NCI-H2171 (cell line): ENCODE measurements around the gene PCBP2.
A peak's percentile ranks its signal among the peaks of the same experiment; 100 is the strongest.

Source experiments
- DNase-seq: peaks from one replicate; lab custom pipeline; 2025; lab: John Stamatoyannopoulos, UW

PCBP2 gene

DNA sequence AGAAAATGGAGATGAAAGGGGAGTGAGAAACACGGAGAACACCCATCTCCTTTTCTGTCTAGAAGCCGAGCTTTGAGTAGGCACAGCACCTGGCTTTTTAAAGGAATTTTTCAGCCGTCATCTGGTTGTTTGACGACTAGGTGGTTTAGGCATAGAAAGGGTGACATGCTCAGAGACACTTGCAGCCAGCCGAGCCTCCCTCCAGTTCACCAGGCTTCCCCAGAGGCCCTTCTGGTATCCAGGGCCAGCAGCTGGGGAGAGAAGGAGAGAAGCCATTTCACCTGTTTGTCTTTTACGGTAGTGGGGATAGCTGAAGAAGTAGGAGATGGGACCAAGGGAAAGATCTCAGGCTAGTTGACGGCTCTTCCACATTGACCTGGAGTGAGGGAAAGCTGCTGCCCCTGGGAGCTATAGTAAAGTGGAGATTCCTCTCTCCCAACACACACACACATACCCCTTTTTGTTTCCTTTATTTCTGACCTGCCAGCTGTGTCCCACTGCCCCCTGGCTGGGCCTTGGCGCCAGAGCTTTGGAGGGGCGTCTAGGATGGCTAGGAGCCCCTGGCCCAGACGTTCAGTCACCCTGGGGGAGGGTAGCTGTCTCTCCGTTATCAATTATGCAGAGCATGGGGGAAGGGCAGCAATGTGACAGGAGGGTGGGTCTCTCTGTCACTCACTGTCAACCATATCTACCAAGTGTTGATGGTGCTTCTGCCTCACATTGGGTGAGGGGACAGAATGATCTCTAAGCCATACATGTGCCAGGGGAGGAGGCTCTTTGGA, 41.9 kb downstream of the PCBP2 start:
- peak; percentile 14 for DNase-seq

DNA sequence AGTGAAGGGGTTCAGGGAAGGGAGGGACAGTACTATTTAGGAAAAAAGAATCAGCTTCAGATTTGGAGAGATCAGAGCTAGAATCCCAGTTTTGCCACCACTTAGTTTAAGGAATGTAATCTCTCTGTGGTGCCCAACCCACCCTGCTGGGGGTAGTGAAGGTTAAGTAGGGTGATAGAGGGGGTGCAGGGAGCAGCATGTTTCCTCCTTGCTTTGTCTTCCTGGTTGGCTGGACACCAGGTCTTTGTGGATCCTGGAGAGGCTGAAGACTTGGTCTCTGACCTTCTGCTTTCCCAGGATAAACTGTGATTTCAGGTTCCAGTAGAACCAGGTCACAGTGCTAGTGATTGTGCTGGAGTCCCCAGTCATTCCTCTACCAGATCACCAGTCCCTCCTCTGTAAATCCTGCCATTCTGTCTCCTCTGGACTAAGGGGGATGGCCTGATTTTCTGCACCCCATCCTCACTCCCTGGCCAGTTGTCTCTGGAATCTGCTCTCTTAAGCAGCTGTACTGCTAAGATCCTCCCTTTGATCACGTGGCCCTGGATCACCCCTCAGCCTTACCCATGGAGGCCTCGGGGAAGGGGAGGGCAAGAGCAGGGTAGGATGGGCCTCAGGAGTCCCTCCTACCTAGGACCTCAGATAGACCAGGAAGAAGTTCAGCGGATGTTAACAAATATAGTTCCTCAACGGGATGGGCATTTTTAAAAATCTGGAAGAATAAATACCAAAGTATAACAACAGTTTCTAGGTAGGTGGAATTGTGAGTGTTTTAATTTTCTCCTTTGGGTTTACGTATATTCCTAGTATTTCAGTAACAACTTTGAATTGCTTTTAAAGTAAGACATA, 44.2 kb downstream of the PCBP2 start:
- DNase-seq, result no peak

DNA sequence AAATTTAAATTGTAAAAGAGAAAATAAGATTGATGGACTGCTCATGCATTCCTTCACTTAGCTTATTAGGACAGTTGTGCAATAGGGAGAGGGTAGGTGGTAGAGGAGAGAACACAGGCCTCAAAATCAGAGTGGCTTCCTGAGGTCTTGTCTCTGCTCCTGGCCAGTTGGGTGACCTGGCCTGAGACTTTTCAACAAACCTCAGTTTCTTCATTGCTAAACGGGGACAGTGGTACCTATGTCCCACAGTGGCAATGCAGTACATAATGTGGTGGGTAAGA, 44.8 kb downstream of the PCBP2 start:
- DNase-seq, result no peak

DNA sequence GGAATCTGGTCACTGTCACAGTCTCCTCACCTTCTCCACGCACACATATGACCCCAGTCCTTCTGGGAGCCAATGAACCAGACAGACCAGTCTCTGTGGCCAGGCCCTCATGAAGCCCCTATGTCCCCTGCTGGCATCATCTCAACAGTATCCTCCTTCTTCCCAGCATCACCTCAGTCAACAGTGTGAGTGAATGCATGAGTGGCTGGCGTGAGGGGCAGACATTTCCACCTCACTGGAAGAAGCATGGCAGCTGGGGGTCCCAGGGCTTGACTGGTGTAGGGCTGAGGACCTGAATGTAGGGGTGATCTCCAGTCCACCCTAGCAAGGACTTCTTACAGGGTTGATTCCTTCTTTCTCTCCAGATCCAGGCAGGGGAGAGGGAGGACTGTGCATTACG, 45.6 kb downstream of the PCBP2 start:
- no peak for DNase-seq

GRCh38 chr12:53498235-53498630, 46.3 kb downstream of the PCBP2 start:
- no peak for DNase-seq

DNA sequence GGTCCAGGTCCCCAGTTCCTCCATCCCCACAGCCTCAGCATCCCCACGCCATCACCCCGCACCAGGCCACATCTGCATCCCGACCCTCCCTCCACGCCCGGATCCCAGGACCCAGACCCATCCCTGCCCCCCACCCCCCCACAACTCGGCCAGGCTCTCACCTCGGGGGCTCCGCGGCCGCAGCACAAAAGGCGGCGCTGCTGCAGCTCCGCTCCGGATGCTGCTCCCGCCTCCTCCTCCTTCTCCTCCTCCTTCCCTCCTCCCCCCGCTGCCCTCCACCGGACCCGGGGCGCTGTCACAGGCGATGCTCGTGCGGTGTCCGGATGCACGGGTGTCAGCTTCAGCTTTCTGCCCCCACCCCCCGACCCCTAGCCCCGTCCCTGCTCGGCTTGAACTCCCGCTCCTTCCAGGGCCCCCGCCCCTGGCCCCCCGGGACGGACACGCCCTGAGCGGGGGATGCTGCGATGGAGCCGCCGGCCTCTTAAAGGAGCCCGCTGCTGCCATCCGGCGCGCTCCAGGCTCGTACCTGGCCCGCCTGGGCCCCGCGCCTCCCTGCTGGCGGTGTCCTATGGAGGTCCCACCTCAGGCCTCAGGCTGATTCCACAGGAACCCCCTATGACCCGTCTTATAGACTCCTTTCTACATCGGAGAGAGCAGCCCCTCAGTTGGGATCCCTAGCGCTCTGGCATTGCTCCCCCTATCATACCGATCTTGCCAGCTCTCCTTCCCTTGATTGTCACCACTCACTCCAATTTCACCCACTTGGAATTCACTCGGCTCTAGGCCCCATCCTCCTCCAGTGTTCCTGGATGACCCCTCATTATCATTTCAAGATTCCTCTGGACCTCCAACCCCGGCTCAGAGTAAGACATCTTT, 47.6 kb downstream of the PCBP2 start, which contains the start of gene MAP3K12:
Gene MAP3K12 (minus strand): TSS at position 193 of the 876 bp plus-strand sequence. CDS start 12,067 bp downstream, outside the sequence.
- DNase-seq, result peak; percentile 75

GRCh38 chr12:53500142-53500775, 48.4 kb downstream of the PCBP2 start:
- no peak for DNase-seq

DNA sequence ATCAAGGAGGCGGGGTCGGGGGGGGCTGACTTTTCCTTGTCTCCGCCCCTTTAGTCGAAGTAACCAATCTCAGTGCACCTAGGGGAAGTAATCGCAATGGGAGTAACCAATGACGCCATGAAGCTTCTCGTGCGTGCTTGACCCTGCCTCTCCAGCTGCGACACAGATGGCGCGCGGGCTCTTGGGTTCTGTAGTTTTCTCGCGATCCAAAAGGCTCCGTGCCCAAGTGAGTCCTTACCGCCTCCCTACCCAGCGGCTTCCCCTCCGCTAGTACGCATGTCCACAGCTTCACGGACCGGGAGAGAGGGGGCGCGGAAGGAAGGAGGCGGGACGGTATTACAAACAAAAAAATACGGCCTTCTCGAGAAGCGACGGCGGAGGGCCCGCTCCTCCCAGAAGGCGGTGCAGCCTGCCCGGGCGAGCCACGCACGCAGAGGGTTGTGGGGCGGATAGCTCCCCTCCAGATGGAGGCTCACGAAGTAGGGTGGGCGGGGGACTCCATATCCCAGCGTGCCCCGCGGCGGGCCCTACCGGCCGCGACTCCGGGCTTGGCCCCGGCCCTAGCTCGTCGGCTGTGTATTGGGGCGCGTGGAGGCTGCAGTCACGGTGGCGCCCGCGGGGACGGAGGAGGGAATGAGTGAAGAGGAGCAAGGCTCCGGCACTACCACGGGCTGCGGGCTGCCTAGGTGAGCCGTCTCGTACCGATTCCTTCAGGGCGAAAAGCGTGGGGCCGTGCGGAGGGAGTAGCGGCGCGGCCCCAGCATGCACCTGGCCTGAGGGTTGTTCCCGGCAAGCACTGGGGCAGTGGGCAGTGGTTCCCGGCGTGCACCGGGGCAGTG, 49.1 kb downstream of the PCBP2 start, which contains the start of gene TARBP2:
Gene TARBP2 (plus strand): TSS at position 508 of the 839 bp plus-strand sequence. CDS start 126 bp downstream, at position 634.
- peak; percentile 99 for DNase-seq

- DNase-seq, result no peak
Observed at GRCh38 chr12:53501615-53502181, 49.8 kb downstream of the PCBP2 start.

DNA sequence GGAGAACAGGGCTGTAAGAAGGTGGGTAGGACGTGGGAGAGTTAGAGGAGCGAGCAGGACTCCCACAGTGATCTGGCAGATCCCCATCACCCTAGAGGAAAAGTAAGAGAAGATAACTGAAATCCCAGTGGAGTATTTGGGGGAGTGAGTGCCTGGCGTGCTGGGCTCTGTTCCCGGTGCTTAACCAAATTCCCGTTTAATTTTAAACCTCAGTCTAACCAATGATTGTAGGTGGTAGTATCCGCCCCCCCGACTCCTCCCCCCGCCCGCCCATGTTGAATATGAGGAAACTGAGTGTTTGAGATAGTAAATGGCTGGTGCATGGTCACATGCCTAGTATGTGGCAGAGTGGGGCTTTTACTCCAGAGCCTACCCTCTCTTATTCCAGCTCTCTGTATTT, 50.4 kb downstream of the PCBP2 start:
- no peak for DNase-seq

DNA sequence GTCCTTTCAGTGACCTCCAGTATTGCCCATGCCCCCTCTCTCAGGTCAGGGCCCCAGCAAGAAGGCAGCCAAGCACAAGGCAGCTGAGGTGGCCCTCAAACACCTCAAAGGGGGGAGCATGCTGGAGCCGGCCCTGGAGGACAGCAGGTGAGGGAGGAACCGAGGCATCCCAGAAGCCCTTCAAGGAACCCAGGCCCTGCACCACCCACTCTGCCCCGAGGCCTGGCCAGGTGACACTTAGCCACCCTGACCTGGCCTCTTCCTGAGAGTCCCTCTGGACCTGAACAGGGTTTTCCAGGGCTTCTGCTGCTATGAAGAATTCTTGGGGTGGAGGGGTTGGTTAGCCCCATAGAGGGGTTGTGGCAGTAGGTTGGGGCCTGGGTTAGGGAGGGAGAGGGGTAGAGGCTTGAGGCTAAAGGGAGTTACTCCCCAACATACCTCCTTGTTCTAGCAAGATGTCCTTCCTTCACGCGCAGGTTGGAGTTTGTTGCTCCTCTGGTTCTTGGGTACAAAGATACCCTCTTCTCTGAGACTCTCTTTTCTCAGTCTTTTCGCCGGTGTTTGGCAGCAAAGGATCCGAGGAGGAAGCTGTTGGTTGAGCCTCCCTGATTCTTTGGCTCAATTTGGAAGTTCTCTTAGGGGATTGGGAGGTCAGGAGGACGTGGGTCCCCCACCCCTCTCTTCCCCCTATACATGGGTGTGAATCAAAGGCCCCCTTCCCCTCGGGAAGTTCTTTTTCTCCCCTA, 51.3 kb downstream of the PCBP2 start:
- DNase-seq, result no peak

- DNase-seq, result no peak
Observed at GRCh38 chr12:53504004-53504920, 52.4 kb downstream of the PCBP2 start.

DNA sequence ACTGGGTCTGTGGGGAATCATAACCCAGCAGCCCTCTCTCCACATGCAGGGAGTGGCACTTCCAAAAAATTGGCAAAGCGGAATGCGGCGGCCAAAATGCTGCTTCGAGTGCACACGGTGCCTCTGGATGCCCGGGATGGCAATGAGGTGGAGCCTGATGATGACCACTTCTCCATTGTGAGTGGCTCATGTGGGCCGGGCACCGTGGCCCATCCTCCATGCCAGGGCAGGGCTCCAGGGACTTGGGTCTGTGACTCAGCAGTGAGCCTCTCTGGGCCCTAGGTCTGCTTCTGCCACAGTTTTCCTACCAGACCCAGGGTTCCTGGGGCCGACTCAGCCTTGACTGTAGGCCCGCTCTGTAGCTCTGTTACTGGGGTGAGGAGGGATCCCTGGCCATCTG, 53.2 kb downstream of the PCBP2 start:
- DNase-seq, result no peak

DNA sequence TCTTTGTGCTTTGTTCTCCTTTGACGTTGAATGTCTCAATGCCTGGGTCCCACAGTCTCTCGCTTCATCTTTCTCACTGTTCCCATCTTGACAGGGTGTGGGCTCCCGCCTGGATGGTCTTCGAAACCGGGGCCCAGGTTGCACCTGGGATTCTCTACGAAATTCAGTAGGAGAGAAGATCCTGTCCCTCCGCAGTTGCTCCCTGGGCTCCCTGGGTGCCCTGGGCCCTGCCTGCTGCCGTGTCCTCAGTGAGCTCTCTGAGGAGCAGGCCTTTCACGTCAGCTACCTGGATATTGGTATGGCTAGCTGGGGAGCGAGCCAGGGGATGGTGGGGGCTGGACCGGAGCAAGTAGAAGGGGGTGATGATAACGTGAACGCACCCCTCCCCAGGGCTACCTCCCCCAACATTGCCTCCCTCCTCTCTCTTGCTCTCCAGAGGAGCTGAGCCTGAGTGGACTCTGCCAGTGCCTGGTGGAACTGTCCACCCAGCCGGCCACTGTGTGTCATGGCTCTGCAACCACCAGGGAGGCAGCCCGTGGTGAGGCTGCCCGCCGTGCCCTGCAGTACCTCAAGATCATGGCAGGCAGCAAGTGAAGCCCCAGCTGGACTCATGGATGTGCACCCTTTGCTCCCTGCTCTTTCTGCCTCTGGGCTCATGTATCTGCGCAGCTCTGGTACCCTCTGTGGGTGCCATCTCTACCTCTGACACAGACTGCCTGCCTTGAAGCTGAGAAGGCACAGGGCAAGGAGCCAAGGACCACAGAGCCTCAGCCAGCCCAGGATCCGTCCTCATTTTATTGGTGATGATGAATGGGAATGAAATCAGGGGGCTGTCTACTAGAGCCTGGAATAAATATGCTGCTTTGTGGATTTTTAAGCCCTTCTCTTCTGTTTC, 53.9 kb downstream of the PCBP2 start:
- no peak for DNase-seq

DNA sequence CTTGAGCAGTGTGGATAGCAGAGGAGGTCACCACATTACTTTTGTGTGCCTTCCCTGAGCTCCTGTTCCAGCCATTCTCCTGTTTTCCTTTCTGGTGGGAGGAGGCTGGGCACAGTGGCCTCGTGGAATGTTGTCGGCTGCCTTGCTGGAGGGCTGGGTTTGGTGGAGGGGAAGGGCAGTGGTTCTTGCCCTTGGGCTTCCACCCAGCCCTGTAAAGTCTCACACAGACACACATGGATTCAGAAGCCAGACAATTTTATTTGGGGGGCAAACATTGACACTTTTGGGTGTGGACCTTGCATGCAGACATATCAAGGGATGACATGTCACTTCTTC, 54.5 kb downstream of the PCBP2 start:
- no peak for DNase-seq

- DNase-seq, result no peak
Observed at GRCh38 chr12:53506881-53507602, 55.1 kb downstream of the PCBP2 start, which contains the start of gene NPFF. NPFF (minus strand) TSS chr12:53507484; CDS start chr12:53507474, 10 bp downstream.

- no peak for DNase-seq
Observed at GRCh38 chr12:53507603-53507885, 55.6 kb downstream of the PCBP2 start.
